ENCODE measurements around the gene THSD4.
"Not testable (repeated sequence)": the region's sequence is repeated elsewhere in the genome, so short reads cannot be mapped to it uniquely, and the experiment has no call there.

THSD4 gene

DNA sequence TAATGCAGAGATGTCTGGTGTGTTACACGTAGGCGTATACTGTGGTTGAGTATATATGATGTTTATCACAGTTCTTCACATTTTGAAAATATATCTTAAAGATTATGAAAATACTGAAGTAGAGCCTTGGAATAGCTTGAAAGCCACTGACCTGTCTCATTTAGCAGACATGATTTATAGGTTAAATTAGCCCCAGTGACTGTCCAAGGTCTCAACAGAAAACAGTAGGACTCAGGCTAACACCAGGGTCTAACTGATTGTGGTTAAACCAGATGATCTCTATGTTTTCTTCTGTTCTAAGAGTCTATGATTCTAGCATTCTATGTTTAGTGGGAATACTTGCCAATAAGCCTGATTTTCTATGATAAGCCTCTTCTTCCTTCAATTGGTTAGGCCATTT, 528.6 kb downstream of the THSD4 start:
- DNase-seq (ENCODE audit: low spot score) (no peak), FAIRE-seq (no peak)

GRCh38 chr15:71646767-71647486, 531.7 kb downstream of the THSD4 start:
- FAIRE-seq, result no peak
- no peak for DNase-seq (ENCODE audit: low spot score)

GRCh38 chr15:71647487-71647808, 532.2 kb downstream of the THSD4 start:
- FAIRE-seq, result no peak
- no peak for DNase-seq (ENCODE audit: low spot score)

DNA sequence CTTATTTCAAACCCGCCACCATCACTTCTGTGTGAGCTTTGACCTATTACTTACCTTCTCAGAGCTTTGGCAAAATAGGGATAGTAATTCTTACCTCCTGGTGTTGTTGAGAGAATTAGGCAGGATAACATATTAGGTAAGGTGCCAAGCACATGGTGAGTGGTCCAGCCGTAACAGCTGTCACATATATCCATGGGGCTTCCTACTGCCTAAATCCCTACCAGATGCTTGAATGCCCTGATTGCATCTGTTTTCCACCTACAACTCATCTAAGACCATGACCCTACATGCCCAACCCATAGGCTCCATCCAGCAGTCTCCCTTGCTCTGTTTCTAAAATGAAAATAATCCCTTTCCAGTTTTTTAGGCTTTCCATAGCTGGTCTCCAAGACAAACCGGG, 532.8 kb downstream of the THSD4 start:
- no peak for FAIRE-seq
- no peak for DNase-seq (ENCODE audit: low spot score)

- DNase-seq (ENCODE audit: low spot score), result no peak
- FAIRE-seq, result no peak
Measured at GRCh38 chr15:71649894-71650293, 534.6 kb downstream of the THSD4 start.

GRCh38 chr15:71650603-71651002, 535.3 kb downstream of the THSD4 start:
- FAIRE-seq, result no peak

DNA sequence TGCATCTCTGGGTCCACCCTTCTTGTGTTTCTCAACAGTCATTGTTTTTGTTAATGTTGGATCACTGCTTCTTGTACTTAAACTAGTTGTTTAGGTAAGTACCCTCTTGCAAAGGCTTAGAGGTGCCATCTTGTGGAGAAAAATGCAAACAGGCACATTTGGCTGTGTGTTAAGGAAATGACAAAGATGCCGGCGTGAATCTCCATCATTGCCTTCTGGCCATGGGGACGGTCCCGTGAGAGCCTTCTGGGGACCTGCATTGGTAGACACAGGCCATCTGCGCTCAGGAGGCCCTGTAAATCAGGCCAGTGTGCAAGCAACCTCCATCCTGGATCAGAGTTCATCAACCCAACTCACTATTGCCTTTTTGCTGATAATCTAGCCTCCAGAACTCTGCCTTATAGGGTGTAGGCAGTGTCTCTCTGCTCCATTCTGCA, 536.5 kb downstream of the THSD4 start:
- FAIRE-seq, result no peak

More at GRCh38 chr15:71650603-71651002, 535.3 kb downstream of the THSD4 start:
- DNase-seq (ENCODE audit: low spot score), result no peak

GRCh38 chr15:71654042-71654719, 538.9 kb downstream of the THSD4 start:
- DNase-seq (ENCODE audit: low spot score) (no peak), FAIRE-seq (no peak)

More for the DNA sequence above, 536.5 kb downstream of the THSD4 start:
- peak; percentile 26 for DNase-seq (ENCODE audit: low spot score)

GRCh38 chr15:71654720-71655174, 539.5 kb downstream of the THSD4 start:
- FAIRE-seq (no peak), DNase-seq (ENCODE audit: low spot score) (no peak)

DNA sequence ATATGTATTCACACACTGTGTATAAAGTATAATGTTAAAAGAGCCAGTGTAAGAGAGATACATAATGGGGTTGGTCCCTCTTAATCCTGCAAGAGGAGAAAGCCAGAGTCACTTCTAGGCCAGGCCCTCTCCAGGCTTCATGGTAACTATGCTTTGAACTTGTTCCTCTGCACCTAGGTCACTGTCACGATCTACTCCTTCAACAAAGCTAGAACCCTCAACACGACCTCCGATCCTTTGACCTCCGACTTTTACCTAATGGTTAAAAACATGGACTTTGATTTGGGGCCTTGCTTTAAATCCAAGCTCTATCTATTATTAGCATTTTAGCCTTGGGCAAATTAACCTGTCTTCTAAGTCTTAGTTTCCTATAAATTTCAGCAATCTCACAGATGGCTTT, 541.2 kb downstream of the THSD4 start:
- no peak for FAIRE-seq
- DNase-seq (ENCODE audit: low spot score), result no peak

DNA sequence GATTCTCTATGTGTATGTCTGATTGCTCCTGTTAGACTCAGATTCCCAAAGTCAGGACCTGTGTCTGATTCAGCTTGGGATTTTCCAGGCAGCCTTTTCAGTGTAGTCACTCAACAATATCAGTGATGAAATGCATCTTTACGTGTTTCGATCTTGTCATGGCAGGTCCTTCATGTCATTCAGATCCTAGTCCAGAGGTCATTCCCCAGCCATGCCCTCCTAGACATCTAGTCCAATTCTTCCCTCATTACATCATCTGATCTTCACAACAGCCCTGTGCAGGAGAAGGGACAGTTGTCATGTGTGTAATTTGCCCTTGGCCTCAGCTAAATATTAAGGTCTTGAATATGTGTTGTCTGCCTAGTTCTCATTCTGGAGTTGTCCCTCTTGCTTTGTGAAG, 541.9 kb downstream of the THSD4 start:
- DNase-seq (ENCODE audit: low spot score), result no peak
- FAIRE-seq, result no peak

GRCh38 chr15:71658036-71658435, 542.8 kb downstream of the THSD4 start:
- FAIRE-seq (no peak), DNase-seq (ENCODE audit: low spot score) (no peak)

DNA sequence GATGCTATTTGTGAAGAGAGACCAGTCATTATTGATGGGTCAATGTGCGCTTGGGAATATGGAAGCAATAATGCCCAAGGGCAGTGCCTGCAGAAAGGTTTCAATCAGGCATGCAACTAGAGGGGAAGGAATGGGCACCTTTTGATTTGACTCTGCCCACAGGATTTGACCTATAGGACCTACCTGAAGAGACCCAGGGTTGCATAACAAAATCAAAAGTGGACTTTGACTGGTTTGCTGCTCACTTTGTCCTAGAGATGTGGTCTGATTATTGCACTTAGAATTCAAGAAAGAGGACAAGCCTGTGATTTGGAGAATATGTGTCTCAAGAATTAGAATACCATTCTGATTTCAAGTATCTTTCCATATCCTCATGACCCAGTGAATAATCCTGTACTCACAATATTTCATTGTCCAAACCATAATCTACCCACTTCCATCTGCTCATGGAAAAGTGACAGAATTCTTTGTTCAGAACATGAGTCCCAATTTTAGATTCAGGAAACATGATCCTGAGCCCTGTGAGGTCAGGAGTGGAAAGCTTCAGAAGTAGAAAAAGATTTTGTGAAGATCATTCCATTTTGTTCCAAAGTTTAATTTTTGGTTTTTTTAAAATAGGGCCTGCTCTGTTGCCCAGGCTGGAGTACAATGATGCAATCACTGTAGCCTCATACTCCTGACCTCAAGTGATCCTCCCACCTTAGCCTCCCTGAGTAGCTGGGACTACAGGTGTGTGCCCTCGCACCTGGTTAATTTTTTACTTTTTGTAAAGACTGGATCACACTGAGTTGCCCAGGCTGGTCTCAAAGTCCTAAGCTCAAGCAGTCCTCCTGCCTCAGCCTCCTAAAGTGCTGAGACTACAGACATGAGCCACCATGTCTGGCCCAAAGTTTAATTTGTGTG, 543.8 kb downstream of the THSD4 start:
- DNase-seq (ENCODE audit: low spot score) (no peak), FAIRE-seq (no peak)

DNA sequence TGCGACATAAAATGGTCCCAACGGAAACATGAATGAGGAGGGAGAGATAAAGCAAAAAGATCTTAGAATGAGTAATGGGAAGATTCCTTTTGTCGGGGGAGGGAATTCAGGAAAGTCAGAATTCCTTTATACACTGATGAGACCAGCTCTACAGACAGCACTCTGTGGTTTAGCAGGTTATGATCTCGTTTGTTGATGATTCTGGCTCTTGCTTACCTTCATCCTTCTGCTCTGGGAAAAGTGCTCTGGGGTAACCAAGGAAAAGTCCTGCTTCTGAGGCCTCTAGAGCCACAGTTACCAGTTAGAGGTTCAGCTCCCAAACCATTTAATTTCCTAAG, 544.4 kb downstream of the THSD4 start:
- no peak for FAIRE-seq
- no peak for DNase-seq (ENCODE audit: low spot score)

DNA sequence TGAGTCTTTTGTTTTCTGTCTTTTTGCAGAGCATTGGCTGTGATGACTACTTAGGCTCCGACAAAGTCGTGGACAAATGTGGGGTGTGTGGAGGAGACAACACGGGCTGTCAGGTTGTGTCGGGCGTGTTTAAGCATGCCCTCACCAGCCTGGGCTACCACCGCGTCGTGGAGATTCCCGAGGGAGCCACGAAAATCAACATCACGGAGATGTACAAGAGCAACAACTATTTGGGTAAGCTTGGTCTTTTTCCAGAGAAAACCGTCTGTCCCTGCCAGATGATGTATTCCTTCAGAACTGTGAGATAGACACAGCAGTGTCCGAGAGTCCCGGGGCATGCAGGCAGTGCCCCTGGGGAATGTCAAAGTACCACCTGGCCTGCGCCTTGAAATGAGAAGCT, 545.2 kb downstream of the THSD4 start:
- no peak for DNase-seq (ENCODE audit: low spot score)
- no peak for FAIRE-seq

- no peak for DNase-seq (ENCODE audit: low spot score)
- FAIRE-seq, result no peak
Measured at GRCh38 chr15:71662306-71662705, 547.0 kb downstream of the THSD4 start.

DNA sequence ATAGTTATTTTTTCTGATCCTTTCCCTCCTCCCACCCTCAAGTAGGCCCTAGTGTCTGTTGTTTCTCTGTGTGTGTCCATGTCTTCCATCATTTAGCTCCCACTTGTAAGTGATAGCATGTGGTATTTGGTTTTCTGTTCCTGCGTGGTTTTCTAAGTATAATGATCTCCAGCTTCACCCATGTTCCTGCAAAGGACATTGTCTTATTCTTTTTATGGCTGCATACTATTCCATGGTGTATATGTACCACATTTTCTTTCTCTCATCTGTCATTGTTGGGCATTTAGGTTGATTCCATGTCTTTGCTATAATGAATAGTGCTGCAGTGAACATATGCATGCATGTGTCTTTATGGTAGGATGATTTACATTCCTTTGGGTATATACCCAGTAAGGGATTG, 549.4 kb downstream of the THSD4 start:
- FAIRE-seq (no peak), DNase-seq (ENCODE audit: low spot score) (no peak)

DNA sequence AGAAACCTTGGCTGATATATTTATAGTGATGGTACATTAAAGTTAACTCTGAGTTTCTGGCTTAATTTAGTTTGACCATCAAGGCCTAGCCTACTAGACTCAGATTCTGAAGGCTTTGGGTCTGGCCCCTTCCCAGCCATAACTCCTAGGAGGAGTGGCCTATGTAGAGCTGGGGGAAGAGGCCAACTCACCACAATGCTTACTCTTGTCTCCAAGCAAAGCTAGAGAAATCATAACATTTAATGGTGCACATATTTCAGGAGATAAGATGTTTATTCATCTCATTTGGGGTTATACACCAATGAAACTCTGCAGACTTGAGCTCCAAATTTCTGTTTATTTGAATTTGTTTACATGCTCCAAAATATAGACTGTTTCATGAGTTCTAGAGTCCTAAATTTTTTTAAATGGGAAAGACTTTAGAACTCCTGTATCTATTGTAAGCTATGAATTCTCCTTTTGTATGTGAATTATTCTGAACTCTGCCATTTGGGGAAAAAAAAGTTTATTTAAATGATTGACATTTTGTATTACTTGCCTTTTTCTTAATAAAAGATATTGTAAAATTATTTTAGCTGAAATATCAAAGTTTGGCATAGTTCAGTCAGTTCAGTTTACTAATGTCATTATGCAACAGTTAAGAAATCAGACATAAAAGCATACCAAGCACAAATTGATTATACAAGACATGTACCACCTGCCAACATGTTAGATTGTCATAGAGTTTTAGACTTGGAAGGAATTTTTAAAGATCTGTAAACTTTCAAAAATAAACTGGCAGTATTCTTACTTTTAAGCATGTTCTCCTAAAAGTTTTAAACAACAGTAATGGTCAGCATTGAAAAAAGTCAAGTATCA, 551.7 kb downstream of the THSD4 start:
- FAIRE-seq (no peak), DNase-seq (ENCODE audit: low spot score) (no peak)

DNA sequence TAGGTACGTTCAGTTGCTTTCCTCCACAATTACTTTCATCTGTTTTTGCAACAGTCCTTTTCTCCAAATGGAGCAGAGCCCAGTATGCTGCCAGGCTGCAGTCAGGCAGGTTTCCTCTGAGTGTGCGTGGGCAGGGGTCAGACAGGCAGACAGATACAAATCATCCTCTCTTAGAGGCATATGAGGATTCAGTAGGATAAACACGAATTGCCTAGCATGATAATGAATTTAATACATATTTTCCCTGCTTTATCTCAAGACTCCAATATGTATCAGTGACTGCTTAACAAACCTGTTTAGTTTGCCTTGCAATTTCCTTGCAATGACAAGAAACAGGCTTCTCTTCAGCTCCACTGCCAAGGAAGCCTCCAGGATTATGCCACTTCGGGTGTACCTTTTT, 554.4 kb downstream of the THSD4 start:
- DNase-seq (ENCODE audit: low spot score), result no peak
- no peak for FAIRE-seq

DNA sequence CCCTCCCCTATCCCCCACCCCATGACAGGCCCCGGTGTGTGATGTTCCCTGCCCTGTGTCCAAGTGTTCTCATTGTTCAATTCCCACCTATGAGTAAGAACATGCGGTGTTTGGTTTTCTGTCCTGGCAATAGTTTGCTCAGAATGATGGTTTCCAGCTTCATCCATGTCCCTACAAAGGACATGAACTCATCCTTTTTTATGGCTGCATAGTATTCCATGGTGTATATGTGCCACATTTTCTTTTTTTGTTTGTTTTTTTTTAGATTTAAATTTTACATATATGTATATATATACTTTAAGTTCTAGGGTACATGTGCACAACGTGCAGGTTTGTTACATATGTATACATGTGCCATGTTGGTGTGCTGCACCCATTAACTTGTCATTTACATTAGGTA, 555.0 kb downstream of the THSD4 start:
- not testable (repeated sequence) for DNase-seq (ENCODE audit: low spot score); FAIRE-seq

DNA sequence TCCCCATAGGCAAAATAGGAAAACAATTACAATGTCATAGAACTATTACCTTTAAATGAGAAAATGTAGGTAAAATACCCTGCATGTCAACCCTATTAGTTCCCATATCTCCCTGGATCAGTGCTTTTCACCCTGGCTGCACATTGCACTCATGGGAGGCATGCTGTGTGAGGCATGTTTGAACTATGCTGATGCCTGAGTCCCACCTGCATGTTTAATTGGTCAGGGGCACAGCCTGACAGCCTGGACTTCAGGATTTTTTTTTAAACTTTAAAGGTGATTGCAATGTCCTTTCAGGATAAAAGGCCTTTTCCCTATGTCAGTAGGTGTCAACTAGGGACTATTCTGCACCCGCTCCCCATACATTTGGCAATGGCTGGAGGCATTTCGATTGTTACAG, 559.1 kb downstream of the THSD4 start:
- no peak for FAIRE-seq
- DNase-seq (ENCODE audit: low spot score), result no peak

Data from RCC 7860 (cell line).